ENCODE results near the gene MLIP.

DNA sequence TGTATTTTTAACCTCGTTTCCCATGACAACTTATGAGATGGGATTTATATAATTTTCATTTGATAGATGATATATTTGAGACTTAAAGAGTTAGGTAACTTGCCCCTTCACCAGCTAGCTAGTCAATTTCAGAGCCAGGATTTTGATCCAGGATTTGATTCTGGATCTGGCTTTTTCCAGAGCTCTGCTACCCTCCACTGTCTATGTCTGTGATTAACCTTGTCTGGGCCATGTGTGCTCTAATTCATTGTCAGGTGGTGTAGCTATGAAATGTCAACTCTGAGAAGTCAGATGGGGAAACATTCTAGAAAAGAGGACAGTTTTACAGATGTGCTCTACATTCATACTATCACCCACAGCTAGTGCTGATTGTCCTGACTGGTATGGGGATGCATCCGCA lies 42.5 kb upstream of the MLIP start:
- TF ChIP-seq EZH2 (IDR thresholded peaks at IDR 0.05; ENCODE audit: insufficient read depth, poor library complexity, severe bottlenecking): no peak
- TF ChIP-seq EZH2phosphoT487 (IDR thresholded peaks at IDR 0.05; ENCODE audit: insufficient read depth, low read depth): no peak
